Kidney capillary endothelial cell (primary cell): ENCODE measurements around the gene AKAP6.

Experiments used
- DNase-seq: peaks from one replicate; pipeline ENCODE4 v3.0.0-alpha.2; 2018; ENCODE audit warnings: low spot score

Gene AKAP6

DNA sequence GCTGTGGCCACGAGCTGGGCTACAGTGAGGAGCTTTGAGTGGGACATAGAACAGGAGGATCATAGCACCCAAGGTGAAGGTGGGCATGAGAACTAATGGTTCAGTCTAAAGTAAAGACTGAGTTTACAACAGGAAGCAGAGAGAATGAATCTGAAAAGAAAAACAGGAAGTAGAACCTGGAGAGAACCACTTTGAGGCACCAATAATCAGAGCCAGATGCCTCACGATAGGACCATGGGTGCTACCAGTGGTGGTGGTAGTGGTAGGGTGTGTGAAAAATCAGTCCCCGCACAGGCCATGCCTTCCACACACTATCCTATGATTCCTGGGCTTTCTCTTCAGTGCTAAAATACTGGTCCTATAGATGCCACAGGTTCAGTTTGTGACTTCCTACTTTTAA lies 293.6 kb downstream of the AKAP6 start:
- no peak for DNase-seq

DNA sequence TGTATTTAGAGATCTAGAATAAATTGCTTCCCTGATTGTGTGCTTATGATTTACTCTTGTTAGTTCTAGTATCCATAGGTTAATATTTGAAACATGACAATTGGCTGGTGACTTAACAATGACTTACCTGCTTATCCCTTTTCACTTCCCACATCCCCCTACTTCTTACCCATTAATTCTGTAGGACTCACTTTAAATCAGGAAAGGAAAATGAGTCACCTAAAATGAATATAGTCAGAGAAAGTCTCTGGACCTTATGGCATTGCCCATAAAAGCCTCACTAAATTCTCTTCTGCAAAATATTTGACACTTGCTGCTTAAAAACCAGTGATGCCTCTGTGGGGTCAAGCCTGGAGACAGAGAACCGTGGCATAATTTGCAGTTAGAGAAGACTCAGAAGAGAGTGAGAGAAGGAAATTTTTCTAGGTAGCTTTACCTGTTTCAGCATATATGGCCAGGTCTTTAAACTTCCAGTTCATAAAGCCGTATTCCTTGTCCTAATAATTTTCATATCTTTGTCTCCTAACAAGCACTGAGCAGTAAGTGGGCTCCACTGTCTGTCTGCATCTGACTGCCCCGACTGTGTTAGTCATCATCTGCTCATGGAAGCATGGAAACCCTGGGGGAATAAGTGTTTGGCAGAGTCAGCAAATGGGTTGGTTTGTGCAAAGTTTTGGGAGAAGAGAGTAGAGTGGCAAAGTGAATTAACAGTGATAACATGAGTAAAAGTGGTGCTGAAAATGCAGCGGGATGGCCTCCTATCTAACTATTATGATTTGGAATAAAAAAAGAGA lies 294.4 kb downstream of the AKAP6 start:
- peak; percentile 14 for DNase-seq

- DNase-seq = no peak
These were observed 296.1 kb downstream of the AKAP6 start for GRCh38 chr14:32625211-32625610.

DNA sequence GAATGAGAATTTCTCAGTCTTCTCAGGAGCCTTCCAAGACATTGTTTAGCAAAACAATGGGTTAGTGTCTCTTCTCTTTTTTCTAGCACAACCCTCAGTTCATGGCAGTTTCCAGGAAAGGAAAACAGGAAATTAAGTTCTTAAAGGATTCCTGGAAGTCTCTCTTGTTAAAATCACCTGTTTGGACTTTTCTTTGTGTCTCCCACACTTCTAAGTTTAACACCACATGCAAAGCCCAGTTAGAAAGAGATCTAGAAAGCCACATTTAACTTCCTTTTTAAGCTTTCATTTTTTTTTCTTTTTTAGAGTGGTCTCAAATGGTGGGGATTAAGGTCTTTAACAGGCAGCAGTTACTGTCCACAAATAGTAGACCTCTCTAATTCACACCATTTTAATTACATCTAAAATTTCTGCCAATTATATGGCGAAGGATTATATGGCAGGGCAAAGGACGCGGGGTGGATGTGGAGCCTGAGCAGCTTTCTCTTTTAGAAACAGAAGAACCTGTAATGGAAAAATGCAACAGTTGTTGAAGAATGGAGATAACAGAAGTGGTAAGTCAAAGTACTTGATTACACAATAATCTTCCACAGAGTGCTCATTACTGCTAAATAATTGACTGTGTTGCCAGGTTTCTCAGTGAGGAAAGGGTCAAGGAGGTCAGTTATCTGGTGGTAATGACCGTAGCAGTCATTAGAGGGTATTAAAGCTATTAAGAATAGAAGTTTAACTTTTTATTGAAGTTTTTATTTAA lies 298.6 kb downstream of the AKAP6 start:
- no peak for DNase-seq

DNA sequence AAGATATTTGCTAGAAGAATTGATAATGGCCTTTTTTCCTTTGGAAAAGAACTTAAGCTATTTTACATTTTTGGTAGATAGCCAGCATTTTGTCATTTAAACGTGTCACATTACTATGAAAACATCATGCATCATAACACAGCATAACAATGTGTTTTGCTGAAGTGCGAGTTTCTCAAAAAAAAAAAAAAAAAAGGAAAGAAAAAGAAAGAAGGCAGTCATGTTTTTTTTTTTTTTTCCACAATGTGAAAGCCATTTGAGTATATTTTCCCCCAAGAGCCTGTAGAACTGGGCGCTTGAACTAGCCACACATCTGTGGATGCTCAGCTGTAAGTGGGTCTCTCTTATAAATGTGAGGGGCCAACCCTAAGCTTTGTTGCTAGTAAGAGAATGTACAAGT lies 300.1 kb downstream of the AKAP6 start:
- no peak for DNase-seq

GRCh38 chr14:32630701-32631100 lies 301.6 kb downstream of the AKAP6 start:
- no peak for DNase-seq

DNA sequence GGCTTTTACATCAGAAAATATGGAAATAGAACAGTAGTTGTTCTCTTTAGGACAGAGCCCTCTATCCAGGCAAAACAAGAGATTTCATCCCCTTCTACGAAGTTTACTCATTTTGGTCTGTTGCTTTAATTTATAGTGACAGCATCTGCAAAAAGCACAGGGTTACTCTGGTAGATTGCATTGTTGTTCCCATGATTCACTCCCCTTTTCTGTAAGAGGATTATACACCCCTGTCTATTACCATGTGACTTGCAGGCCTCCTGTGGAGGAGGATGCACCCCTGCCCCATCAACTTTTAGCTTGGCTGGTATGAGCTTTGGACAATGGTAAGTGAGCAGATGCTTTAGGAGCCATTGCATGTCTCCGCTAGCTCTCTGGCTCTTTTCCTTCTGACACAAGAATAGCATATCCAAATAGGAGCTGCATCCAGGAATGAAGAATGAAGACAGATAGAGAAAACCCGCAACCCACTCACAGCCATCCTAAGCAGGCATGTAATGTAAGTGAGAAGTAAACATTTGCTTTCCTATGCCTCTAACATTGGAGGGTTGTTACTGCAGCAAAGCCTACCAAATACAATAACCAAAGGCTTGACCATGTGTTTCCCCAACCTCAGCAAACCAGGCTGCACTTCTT lies 304.2 kb downstream of the AKAP6 start:
- DNase-seq = no peak

DNA sequence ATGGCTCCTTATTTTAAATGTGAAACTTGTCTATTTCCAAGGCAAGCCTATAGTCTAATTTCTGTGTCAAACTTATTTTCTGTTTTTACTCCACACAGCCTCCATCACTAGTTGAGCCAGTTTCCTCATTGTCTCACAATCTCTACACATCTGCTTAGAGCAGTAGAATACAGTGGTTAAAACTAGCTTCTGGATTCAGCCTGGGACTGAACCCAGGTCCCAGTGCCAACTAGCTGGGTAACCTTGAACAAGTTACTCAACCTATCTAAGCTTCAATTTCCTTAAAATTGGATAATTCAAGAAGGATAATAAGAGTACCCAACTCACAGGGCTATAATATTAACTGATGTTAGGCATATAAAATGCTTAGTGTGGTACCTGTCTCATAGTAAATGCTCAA lies 304.8 kb downstream of the AKAP6 start:
- DNase-seq = no peak

DNA sequence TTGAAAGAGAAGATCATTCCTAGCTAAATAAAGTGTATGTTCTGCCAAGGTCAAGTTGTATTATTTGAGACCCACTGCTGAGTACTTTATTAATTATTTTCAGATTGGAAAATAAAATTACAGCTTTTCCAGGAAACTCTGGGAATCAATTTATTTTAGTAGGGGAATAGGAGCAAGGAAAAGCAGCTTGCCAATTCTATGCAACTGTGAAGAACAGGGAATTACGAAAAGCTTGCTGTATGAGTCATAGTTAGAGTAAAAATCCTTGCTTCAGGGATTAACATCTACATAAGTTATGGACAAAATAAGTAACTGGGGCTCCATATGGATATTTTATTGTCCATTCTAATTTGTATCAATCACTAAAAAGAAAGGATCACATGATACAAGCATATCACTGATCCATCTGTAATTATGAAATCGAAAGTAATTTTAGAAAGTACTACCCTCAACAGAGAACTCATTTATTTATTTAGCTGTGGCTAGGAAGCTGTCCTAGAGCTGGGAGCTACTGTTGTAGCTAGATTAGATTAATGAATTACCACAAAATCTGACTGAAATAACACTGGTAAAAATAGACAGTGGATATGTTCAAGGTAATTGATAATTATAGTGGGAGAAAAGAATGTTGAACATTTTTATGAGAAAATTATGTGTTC lies 306.1 kb downstream of the AKAP6 start:
- DNase-seq = no peak

- no peak for DNase-seq
These were observed 308.5 kb downstream of the AKAP6 start for GRCh38 chr14:32637582-32637981.

GRCh38 chr14:32639208-32639607 lies 310.1 kb downstream of the AKAP6 start:
- no peak for DNase-seq

DNA sequence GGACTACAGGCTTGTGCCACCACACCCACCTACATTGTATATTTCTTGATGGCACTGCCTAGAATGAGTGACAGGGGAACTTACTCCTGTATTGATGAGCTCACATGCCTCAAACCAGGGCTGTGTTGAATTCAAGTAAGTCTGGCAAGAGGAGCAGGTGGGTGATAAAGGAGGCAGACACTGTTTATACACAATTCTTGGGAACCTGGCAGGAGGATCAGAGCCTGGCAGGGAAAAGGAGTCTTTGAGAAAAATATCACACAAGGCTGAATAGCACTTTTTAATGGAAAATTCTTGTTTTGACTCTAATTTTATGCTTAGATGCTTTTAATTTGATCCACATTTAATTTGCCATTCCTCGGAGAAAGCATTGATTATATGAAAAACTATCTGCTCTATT lies 316.5 kb downstream of the AKAP6 start:
- no peak for DNase-seq

- DNase-seq = no peak
These were observed 319.3 kb downstream of the AKAP6 start for GRCh38 chr14:32648434-32648833.

GRCh38 chr14:32650030-32650429 lies 320.9 kb downstream of the AKAP6 start:
- no peak for DNase-seq

GRCh38 chr14:32650665-32651064 lies 321.6 kb downstream of the AKAP6 start:
- DNase-seq = no peak

DNA sequence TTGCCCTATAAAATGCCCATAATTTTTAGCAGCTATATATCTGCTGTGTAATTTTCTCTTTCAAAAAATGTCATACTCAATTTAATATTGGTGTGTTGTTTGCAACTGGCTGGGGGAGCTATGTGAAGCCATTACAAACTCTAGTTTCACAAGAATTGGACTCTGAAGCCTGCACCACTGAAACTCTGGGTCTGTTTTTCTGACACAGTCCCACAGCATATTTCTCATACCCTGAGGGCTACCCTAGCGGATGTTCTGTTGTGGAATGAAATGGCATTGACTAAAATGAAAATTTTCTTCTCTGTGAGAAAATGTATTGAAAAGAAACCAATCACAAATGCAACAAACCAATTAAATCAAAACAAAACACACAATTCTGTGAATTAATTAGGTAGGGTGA lies 325.0 kb downstream of the AKAP6 start:
- no peak for DNase-seq

- no peak for DNase-seq
These were observed 327.5 kb downstream of the AKAP6 start for GRCh38 chr14:32656601-32657000.

DNA sequence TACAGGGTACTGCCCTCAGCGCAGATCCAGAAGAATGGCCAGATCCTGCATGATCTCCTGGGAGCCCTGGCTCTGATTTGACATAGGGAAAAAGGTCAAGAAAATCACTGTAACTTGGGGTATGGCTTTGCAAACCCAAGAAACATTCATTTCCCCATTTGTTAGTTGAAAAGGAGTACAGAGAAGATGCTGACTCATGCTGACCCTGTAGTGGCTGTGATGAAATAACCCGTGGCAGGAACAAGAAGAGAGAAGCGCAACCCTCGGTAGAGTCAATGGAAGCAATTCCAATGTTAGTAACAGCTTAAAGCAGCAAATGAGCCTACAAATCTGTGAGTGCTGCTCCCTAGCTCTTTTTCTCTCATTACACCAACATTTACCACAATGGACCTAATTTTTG lies 328.0 kb downstream of the AKAP6 start:
- no peak for DNase-seq

GRCh38 chr14:32661216-32661615 lies 332.1 kb downstream of the AKAP6 start:
- no peak for DNase-seq

GRCh38 chr14:32662211-32662610 lies 333.1 kb downstream of the AKAP6 start:
- no peak for DNase-seq

- DNase-seq = no peak
These were observed 337.2 kb downstream of the AKAP6 start for GRCh38 chr14:32666308-32666707.

GRCh38 chr14:32667287-32667686 lies 338.2 kb downstream of the AKAP6 start:
- no peak for DNase-seq

- DNase-seq = no peak
These were observed 338.7 kb downstream of the AKAP6 start for GRCh38 chr14:32667791-32668190.
